Sigmoid colon (tissue), 4 donors: ENCODE results near the gene FUCA1.

ENCODE experiments used
- CTCF ChIP-seq, 4 experiments: fragments of 450-650 bp in 3 of 4; fragments of 200-600 bp in 1 of 4; IDR thresholded peaks; one replicate each; pipeline ENCODE4 v1.5.1; 2016 to 2019; ENCODE audit warnings: antibody characterized with exemption in 4 of 4, mild to moderate bottlenecking in 3 of 4, moderate library complexity in 2 of 4
- EP300 ChIP-seq, 4 donors: sonication (generic); formaldehyde crosslinking; IDR thresholded peaks; one replicate each; pipeline ENCODE4 v1.6.1; 2017; ENCODE audit warnings: antibody characterized with exemption in 4 of 4
- POLR2A ChIP-seq, 2 donors: fragments of 450-650 bp; IDR thresholded peaks; one replicate each; pipeline ENCODE4 v1.6.1; 2016; ENCODE audit warnings: antibody characterized with exemption in 2 of 2, mild to moderate bottlenecking in 2 of 2, moderate library complexity in 2 of 2
- POLR2AphosphoS5 ChIP-seq, 4 donors: sonication (generic); formaldehyde crosslinking; IDR thresholded peaks; one replicate each; pipeline ENCODE4 v1.6.1; 2017; ENCODE audit warnings: antibody characterized with exemption in 4 of 4

- TF ChIP-seq CTCF (IDR thresholded peaks at IDR 0.05) (peak in 3 of 4 experiments; percentile 20 to 58 (median 52)), POLR2AphosphoS5 (IDR thresholded peaks at IDR 0.05) (no peak), POLR2A (IDR thresholded peaks at IDR 0.05) (no peak), EP300 (IDR thresholded peaks at IDR 0.05) (no peak)
Observed at GRCh38 chr1:23916209-23917131, 48.4 kb upstream of the FUCA1 start.
